Measurements from ENCODE around the gene MCF2L2. TPM values are rescaled to one million over a fixed set of nuclear protein-coding genes. Genes with fewer than 3 reads are reported as not detected.
"Not testable (repeated sequence)": the region's sequence is repeated elsewhere in the genome, so short reads cannot be mapped to it uniquely, and the experiment has no call there.

Gene MCF2L2
- total RNA-seq, 1 donor from 2014 or later = 0.84 TPM

DNA sequence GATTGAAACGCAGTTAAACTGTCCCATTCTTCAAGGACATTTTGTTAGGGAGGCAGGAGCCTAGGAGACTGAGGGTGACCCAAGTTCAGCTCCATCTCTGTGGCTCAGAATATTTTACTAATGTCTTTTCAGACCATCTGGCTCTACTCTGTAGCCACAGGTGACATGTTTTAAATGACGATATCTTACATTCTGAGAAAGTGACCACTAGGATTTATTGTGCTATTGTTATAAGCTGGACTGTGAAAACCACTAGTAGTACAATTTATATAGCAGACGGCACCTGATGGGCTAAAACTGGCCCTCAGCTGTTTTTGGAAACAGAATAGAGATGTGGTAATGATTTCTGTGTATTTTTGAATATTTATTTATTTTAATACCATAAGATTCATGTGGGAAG, 55.5 kb downstream of the MCF2L2 start:
- Histone ChIP-seq H3K4me3 (ENCODE audit: low read depth, low read length) (no peak overlapping the region), H3K36me3 (ENCODE audit: control insufficient read depth, insufficient read depth, low read length) (no peaks in the 10 kb centered on the region), H3K27me3 (ENCODE audit: control insufficient read depth, insufficient read depth, low read length) (no peaks in the 10 kb centered on the region)
- TF ChIP-seq, protein P1, sequence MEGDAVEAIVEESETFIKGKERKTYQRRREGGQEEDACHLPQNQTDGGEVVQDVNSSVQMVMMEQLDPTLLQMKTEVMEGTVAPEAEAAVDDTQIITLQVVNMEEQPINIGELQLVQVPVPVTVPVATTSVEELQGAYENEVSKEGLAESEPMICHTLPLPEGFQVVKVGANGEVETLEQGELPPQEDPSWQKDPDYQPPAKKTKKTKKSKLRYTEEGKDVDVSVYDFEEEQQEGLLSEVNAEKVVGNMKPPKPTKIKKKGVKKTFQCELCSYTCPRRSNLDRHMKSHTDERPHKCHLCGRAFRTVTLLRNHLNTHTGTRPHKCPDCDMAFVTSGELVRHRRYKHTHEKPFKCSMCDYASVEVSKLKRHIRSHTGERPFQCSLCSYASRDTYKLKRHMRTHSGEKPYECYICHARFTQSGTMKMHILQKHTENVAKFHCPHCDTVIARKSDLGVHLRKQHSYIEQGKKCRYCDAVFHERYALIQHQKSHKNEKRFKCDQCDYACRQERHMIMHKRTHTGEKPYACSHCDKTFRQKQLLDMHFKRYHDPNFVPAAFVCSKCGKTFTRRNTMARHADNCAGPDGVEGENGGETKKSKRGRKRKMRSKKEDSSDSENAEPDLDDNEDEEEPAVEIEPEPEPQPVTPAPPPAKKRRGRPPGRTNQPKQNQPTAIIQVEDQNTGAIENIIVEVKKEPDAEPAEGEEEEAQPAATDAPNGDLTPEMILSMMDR (IDR thresholded peaks at IDR 0.05; ENCODE audit: insufficient read depth, low read length, poor library complexity, severe bottlenecking) = no peak
- DNase-seq (ENCODE audit: low read depth) = no peak

GRCh38 chr3:183371600-183371968, 56.8 kb downstream of the MCF2L2 start:
- not testable (repeated sequence) for H3K36me3 ChIP-seq (ENCODE audit: control insufficient read depth, insufficient read depth, low read length); H3K27me3 ChIP-seq (ENCODE audit: control insufficient read depth, insufficient read depth, low read length); DNase-seq (ENCODE audit: low read depth); H3K4me3 ChIP-seq (ENCODE audit: low read depth, low read length)

DNA sequence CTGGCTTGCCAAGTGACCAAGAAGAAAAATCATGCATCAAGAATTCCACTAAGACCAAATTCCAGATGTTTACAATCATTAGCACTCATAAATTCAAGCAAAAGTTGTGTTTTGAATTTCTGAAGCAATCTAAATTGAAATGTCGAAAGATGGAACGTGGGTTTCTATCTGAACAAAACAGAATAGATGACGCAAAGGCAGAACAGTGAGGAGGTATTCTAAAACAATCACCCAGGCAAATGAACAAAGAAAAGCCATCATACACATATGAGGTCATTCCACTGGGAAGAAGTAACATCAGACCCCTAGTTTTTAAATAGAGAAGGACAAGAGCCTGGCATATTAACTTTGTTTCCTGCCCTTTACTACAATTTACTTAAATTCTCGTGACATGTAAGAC, 58.0 kb downstream of the MCF2L2 start:
- H3K27me3 ChIP-seq (ENCODE audit: control insufficient read depth, insufficient read depth, low read length) = no peaks in the 10 kb centered on the region
- DNase-seq (ENCODE audit: low read depth) = no peak
- TF ChIP-seq, protein P1 (IDR thresholded peaks at IDR 0.05; ENCODE audit: insufficient read depth, low read length, poor library complexity, severe bottlenecking) = no peak
- H3K36me3 ChIP-seq (ENCODE audit: control insufficient read depth, insufficient read depth, low read length) = no peaks in the 10 kb centered on the region
- no peak overlapping the region for H3K4me3 ChIP-seq (ENCODE audit: low read depth, low read length)

- Histone ChIP-seq H3K27me3 (ENCODE audit: control insufficient read depth, insufficient read depth, low read length) (no peaks in the 10 kb centered on the region), H3K36me3 (ENCODE audit: control insufficient read depth, insufficient read depth, low read length) (no peaks in the 10 kb centered on the region), H3K4me3 (ENCODE audit: low read depth, low read length) (no peak overlapping the region)
- TF ChIP-seq, protein P1 (IDR thresholded peaks at IDR 0.05; ENCODE audit: insufficient read depth, low read length, poor library complexity, severe bottlenecking) = no peak
- no peak for DNase-seq (ENCODE audit: low read depth)
Measured at GRCh38 chr3:183369627-183370026, 58.8 kb downstream of the MCF2L2 start.

GRCh38 chr3:183369117-183369516, 59.3 kb downstream of the MCF2L2 start:
- no peaks in the 10 kb centered on the region for H3K27me3 ChIP-seq (ENCODE audit: control insufficient read depth, insufficient read depth, low read length)
- TF ChIP-seq, protein P1 (IDR thresholded peaks at IDR 0.05; ENCODE audit: insufficient read depth, low read length, poor library complexity, severe bottlenecking) = no peak
- H3K36me3 ChIP-seq (ENCODE audit: control insufficient read depth, insufficient read depth, low read length) = no peaks in the 10 kb centered on the region
- no peak for DNase-seq (ENCODE audit: low read depth)
- H3K4me3 ChIP-seq (ENCODE audit: low read depth, low read length) = no peak overlapping the region

DNA sequence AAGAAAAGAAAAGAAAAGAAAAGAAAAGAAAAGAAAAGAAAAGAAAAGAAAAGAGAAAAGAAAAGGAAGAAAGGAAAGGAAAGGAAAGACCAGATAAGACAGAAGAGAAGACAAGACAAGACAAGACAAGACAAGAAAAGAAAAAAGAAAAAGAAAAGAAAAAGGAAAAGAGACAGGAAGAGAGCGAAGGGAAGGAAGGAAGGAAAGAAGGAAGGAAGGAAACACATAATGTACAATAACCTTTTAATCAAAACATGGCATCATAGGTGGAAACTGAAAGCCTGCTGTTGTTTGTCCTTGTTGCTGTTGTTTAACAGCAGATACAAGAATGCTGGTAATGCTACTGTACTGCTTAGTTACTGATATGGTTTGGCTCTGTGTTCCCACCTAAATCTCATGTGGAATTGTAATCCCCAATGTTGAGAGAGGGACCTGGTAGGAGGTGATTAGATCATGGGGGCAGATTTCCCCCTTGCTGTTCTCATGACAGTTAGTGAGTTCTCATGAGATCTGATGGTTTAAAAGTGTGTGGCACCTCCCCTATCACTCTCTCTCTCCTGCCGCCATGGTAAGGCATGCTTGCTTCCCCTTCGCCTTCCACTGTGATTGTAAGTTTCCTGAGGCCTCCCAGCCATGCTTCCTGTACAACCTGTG, 67.3 kb downstream of the MCF2L2 start:
- TF ChIP-seq, protein P1 (IDR thresholded peaks at IDR 0.05; ENCODE audit: insufficient read depth, low read length, poor library complexity, severe bottlenecking) = no peak
- H3K36me3 ChIP-seq (ENCODE audit: control insufficient read depth, insufficient read depth, low read length) = no peaks in the 10 kb centered on the region
- H3K4me3 ChIP-seq (ENCODE audit: low read depth, low read length) = no peak overlapping the region
- DNase-seq (ENCODE audit: low read depth) = no peak
- no peaks in the 10 kb centered on the region for H3K27me3 ChIP-seq (ENCODE audit: control insufficient read depth, insufficient read depth, low read length)

Data from kidney epithelial cell (primary cell).